ENCODE data around the gene TBL1X.

Gene TBL1X

DNA sequence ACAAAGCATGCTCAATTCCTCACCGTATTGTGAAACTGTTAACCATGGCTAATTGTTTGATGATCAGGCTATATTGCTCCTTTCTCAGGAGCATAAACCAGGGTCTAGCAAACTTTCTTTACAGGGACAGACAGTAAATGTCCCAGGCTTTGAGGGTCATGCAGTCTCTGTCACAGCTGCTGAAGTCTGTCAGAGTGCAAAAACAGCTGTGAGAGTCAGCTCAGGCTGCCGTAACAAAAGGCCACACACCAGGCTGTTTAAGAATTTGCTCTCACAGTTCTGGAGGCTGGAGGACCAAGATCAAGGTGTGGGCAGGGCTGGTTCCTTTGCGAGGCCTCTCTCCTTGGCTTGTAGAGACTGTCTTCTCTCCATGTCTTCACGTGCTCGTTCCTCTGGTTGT is 225.2 kb downstream of the TBL1X start:
- H3K9me3 ChIP-seq (ENCODE audit: low read length), result no peaks in the 10 kb centered on the region
- no peaks in the 10 kb centered on the region for H3K4me1 ChIP-seq (ENCODE audit: insufficient read depth, low read length)
- no peak overlapping the region for H2AFZ ChIP-seq (ENCODE audit: low read depth, low read length)
- H3K4me3 ChIP-seq (ENCODE audit: low read length), result no peak overlapping the region
- peaks cover 18% of the 10 kb centered on the region for H3K36me3 ChIP-seq (ENCODE audit: insufficient read depth, low read length)
- H3K27me3 ChIP-seq (ENCODE audit: insufficient read depth, low read length), result no peaks in the 10 kb centered on the region

DNA sequence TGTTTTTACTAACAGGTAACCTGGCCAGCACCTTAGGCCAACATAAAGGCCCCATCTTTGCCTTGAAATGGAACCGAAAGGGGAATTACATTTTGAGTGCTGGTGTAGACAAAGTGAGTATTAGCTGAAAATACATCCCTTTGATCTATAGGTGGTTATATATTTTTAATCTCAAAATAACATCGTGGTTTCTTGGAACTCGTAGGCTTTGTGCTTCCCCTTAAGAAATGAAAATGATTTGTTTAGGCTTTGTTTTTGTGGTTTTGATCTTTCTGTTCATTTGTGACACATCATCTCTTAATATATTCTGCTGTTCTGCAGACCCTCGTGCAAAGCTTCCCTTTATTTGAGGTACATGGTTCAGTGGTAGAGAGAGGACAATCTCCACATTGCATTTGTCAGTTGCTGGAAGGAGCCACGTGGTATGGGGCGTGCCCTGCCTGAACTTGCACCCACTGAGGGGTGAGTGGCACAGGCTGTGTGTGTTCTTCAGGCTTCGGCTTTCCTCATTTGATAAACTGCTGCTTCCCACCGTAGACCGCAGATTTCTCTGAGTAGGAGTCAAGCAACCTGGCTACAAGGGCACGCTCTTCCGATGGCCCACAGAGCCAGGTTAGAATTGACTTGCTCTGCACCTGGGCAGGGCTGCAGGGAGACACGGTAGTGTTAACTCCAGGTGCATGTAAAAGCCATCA is 228.6 kb downstream of the TBL1X start:
- H3K36me3 ChIP-seq (ENCODE audit: insufficient read depth, low read length), result peaks cover 17% of the 10 kb centered on the region

DNA sequence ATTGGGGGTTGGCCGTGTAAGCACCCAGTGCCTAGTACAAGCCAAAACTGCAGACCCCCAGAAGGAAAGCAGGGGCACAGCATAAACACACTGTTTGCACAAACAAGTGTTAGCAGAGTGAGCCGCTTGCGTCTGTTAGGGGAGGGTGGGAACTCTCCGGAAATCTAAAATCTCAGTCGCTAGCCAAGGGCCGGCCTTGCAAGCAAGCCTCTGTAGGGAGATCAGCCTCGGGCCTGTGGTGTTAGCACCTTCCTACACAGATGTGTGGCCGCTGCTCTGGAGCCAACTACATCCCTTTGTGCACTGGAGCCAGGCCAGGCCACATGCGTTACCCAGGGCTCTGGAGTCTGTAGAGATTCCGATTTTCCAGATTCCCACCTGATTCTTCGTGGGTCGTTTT is 233.7 kb downstream of the TBL1X start:
- H3K4me1 ChIP-seq (ENCODE audit: insufficient read depth, low read length), result no peaks in the 10 kb centered on the region
- no peak overlapping the region for H3K4me3 ChIP-seq (ENCODE audit: low read length)
- no peaks in the 10 kb centered on the region for H3K27me3 ChIP-seq (ENCODE audit: insufficient read depth, low read length)
- no peaks in the 10 kb centered on the region for H3K36me3 ChIP-seq (ENCODE audit: insufficient read depth, low read length)
- no peak overlapping the region for H2AFZ ChIP-seq (ENCODE audit: low read depth, low read length)
- H3K9me3 ChIP-seq (ENCODE audit: low read length), result peaks cover 4% of the 10 kb centered on the region

More for the DNA sequence above, 228.6 kb downstream of the TBL1X start:
- Histone ChIP-seq H3K27me3 (ENCODE audit: insufficient read depth, low read length) (no peaks in the 10 kb centered on the region), H2AFZ (ENCODE audit: low read depth, low read length) (no peak overlapping the region), H3K4me3 (ENCODE audit: low read length) (no peak overlapping the region), H3K4me1 (ENCODE audit: insufficient read depth, low read length) (no peaks in the 10 kb centered on the region), H3K9me3 (ENCODE audit: low read length) (no peaks in the 10 kb centered on the region)

DNA sequence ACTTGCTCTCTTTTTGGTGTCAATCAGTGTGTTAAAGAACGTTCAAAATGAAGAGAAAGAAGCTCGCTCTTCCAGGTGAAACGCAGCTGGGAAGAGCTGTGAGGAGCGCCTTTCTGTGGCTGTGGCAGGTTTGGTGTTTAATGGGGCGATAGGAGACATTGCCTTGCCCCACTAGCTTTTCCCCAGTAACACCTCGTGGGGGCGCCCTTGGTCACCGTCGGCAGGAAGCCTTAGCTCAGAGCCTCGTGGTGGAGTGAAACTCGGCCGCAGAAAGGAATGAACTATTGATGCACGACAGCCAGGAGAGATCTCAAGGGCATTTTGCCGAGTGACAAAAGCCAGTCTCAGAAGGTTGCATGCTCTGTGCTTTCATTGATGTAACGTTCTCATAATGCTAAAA is 235.7 kb downstream of the TBL1X start:
- Histone ChIP-seq H3K27me3 (ENCODE audit: insufficient read depth, low read length) (no peaks in the 10 kb centered on the region), H3K36me3 (ENCODE audit: insufficient read depth, low read length) (peaks cover 3% of the 10 kb centered on the region), H3K4me3 (ENCODE audit: low read length) (no peak overlapping the region), H3K4me1 (ENCODE audit: insufficient read depth, low read length) (no peaks in the 10 kb centered on the region), H2AFZ (ENCODE audit: low read depth, low read length) (no peak overlapping the region), H3K9me3 (ENCODE audit: low read length) (peaks cover 6% of the 10 kb centered on the region)

DNA sequence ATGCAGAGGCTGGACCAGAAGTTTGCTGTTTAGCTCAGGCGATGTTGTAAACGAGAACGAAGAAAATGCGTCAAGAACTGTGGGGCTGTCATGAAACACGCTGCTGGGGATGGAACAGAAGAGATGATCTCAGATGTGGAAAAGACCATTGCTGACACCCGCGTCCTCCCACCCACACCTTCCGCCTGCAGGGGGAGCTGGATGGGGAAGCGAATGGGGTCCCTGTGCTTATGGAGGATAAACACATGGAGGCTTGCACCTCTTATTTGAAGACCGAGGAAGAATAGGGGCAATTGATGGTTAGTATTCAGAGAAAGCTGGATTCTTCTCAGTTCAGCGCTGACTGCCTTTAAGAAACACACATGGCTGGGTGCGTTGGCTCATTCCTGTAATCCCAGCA is 236.9 kb downstream of the TBL1X start:
- no peak overlapping the region for H2AFZ ChIP-seq (ENCODE audit: low read depth, low read length)
- no peaks in the 10 kb centered on the region for H3K4me1 ChIP-seq (ENCODE audit: insufficient read depth, low read length)
- H3K4me3 ChIP-seq (ENCODE audit: low read length), result no peak overlapping the region
- H3K36me3 ChIP-seq (ENCODE audit: insufficient read depth, low read length), result peaks cover 3% of the 10 kb centered on the region
- peaks cover 6% of the 10 kb centered on the region for H3K9me3 ChIP-seq (ENCODE audit: low read length)
- no peaks in the 10 kb centered on the region for H3K27me3 ChIP-seq (ENCODE audit: insufficient read depth, low read length)

DNA sequence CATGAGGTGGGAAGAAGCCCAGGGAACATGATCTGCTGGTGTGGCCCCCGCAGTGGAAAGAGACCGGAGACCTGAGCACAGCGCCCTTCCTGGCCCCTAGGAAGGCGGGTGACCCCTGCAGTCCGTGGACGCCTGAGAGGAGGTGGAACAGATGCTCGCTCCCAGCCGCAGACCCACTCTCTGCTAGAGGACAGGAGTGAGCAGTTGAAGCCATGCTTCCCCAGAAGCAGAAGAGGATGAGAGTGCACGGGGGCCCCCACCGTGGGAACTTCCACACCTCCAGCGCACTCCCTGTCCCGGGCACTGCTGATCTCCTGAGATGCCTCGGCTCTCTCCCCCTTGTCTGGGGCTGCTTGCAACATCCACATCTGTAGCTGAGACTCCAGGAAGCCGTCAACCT is 238.5 kb downstream of the TBL1X start:
- no peaks in the 10 kb centered on the region for H3K27me3 ChIP-seq (ENCODE audit: insufficient read depth, low read length)
- H3K36me3 ChIP-seq (ENCODE audit: insufficient read depth, low read length), result peaks cover 3% of the 10 kb centered on the region
- H3K9me3 ChIP-seq (ENCODE audit: low read length), result peaks cover 6% of the 10 kb centered on the region
- no peak overlapping the region for H2AFZ ChIP-seq (ENCODE audit: low read depth, low read length)
- no peak overlapping the region for H3K4me3 ChIP-seq (ENCODE audit: low read length)
- no peaks in the 10 kb centered on the region for H3K4me1 ChIP-seq (ENCODE audit: insufficient read depth, low read length)

DNA sequence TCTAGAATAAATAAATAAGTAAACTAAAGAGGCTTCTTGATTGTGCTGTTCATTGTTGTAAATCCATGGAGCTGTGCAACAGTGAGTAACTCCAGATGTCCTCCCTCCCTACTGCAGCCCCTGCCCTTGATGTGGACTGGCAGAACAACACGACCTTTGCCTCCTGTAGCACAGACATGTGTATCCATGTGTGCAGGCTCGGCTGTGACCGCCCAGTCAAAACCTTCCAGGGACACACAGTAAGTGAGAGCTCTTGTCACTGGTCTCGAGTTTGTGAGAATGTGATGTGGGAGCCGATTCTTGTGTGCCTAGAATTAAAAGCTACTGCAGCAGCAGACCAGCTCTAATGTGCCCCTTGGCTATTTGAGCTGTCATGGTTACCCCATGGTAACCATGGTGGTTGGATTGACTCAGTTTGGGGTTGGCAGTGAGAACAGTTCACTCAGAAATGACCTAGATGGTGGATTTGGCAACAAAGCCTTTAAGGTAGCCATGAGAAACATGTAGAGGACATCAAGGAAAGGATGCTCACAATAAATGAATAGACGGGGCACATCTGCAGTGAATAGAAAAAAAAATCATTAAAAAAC is 240.1 kb downstream of the TBL1X start:
- Histone ChIP-seq H2AFZ (ENCODE audit: low read depth, low read length) (no peak overlapping the region), H3K36me3 (ENCODE audit: insufficient read depth, low read length) (peaks cover 7% of the 10 kb centered on the region), H3K4me3 (ENCODE audit: low read length) (no peak overlapping the region), H3K27me3 (ENCODE audit: insufficient read depth, low read length) (no peaks in the 10 kb centered on the region), H3K4me1 (ENCODE audit: insufficient read depth, low read length) (no peaks in the 10 kb centered on the region), H3K9me3 (ENCODE audit: low read length) (peaks cover 6% of the 10 kb centered on the region)

DNA sequence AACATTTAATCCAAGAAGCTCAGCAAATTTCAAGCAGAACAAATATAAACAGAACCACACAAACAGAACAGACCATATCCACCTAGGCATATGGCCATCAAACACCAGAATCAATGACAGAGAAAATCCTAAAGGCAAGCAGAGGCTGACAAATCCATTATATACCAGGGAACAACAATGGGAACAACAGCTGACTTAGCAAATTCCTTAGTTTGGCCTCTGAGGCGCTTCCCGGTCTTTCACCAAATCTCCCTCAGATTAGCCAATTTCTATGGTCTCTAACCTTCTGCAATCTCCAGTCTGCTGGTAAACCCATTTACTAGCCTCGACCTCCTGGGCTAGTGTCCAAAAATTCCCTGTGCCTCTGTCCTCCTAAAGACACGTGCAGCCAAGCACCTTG is 241.6 kb downstream of the TBL1X start:
- Histone ChIP-seq H3K4me3 (ENCODE audit: low read length) (no peak overlapping the region), H2AFZ (ENCODE audit: low read depth, low read length) (no peak overlapping the region), H3K36me3 (ENCODE audit: insufficient read depth, low read length) (peaks cover 11% of the 10 kb centered on the region), H3K9me3 (ENCODE audit: low read length) (peaks cover 3% of the 10 kb centered on the region), H3K27me3 (ENCODE audit: insufficient read depth, low read length) (no peaks in the 10 kb centered on the region), H3K4me1 (ENCODE audit: insufficient read depth, low read length) (no peaks in the 10 kb centered on the region)

DNA sequence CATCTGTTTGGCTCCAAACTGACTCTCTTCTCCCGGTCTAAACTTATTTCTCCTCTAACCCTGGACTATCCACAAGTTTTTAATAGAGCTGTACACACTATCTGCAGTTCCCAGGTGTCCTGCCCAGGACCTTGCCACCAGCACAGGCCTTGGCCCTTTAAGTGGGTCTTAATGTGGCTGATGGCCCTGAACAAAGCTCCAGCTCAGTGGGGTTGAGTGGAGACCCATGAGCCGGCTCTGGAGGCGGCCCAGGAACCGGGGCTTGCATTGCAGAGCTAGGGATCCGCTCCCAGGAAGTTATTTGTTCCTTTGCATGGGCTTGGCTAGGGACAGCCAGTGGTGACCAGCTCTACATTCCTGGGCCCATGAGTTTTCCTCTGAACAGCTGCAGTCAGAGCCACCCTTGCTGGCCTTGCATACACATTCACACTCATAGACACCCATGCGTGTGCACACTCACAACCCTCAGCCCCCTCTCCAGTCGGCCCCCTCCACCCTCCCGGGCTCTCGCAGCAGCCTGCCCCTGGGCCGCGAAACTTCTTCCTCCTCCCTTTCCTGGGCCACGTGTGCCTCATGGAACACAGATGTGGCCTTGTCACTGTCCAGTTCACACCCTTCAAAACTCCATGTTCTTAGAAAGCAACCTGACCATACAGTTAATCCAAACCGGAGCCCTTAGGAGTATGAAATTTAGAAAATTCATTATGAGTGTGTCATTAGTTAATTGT is 242.6 kb downstream of the TBL1X start:
- H2AFZ ChIP-seq (ENCODE audit: low read depth, low read length), result no peak overlapping the region
- peaks cover 18% of the 10 kb centered on the region for H3K36me3 ChIP-seq (ENCODE audit: insufficient read depth, low read length)
- no peaks in the 10 kb centered on the region for H3K27me3 ChIP-seq (ENCODE audit: insufficient read depth, low read length)
- H3K4me1 ChIP-seq (ENCODE audit: insufficient read depth, low read length), result no peaks in the 10 kb centered on the region
- H3K9me3 ChIP-seq (ENCODE audit: low read length), result peaks cover 9% of the 10 kb centered on the region
- no peak overlapping the region for H3K4me3 ChIP-seq (ENCODE audit: low read length)

DNA sequence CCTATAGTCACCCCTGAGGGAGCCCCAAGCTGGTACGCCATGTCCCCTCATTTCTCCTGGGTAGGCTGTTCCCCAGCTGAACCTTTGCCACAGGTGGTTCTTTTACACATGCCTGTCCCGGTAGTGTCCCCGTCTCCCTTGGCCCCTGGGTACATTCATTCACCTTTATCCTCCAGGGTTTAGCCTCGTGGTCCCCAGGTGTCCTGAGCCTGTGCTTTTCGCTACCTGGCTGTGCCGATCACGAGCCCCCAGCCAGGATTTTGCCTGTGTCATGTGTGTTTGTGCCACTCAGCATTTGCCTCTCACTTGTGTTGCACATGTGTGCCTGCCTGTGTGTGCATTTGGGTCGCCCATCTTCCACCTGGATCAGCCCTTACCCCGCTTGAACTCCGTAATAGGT is 243.2 kb downstream of the TBL1X start:
- Histone ChIP-seq H3K9me3 (ENCODE audit: low read length) (peaks cover 14% of the 10 kb centered on the region), H2AFZ (ENCODE audit: low read depth, low read length) (no peak overlapping the region), H3K36me3 (ENCODE audit: insufficient read depth, low read length) (peaks cover 24% of the 10 kb centered on the region), H3K4me3 (ENCODE audit: low read length) (no peak overlapping the region), H3K27me3 (ENCODE audit: insufficient read depth, low read length) (no peaks in the 10 kb centered on the region), H3K4me1 (ENCODE audit: insufficient read depth, low read length) (no peaks in the 10 kb centered on the region)

DNA sequence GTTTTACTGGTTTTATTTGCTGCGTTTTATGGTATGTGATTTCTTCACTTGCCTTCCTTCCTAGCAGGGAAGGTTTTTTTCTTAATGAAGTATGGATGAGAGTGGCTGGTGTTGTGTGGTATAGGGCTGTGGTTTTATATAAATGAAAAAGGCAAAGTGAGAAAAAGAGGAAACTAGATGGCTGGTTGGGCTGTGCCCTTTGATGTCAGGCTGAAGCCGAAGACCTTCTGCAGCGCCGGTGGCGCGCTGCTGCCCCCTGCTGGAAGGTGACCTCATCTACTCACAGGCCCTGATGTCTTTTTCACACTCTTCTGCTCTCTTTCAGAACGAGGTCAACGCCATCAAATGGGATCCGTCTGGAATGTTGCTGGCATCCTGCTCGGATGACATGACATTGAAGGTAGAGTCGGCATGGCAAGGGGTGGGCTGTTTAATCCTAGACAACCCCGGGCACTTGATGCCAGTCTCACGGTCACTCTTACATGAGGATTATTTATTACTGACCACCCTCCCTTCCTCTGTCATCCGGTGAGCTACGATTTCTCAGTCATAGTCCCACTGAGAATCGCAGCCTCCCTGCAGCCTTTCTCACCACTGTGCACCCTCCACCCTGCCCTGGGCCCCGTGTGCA is 244.2 kb downstream of the TBL1X start:
- no peaks in the 10 kb centered on the region for H3K4me1 ChIP-seq (ENCODE audit: insufficient read depth, low read length)
- peaks cover 24% of the 10 kb centered on the region for H3K36me3 ChIP-seq (ENCODE audit: insufficient read depth, low read length)
- H2AFZ ChIP-seq (ENCODE audit: low read depth, low read length), result no peak overlapping the region
- no peak overlapping the region for H3K4me3 ChIP-seq (ENCODE audit: low read length)
- H3K9me3 ChIP-seq (ENCODE audit: low read length), result peaks cover 14% of the 10 kb centered on the region
- no peaks in the 10 kb centered on the region for H3K27me3 ChIP-seq (ENCODE audit: insufficient read depth, low read length)

DNA sequence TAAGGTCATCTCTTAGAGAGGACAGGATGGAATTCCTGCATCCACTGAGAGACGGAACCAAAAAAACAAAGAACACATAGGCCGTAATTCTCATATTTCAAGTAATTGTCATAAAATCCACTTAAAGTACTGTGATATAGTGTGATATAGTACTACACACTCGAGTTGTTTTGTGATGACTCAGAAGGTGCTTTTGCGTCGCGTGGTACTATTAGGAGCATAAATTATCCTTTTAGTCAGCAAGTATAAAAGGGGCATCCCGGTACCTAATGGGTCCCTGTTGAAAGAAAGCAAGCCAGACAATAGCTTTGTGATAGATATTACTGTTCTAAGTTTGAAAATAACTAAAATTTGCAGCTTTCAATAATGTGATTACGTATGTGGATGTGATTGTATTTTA is 245.5 kb downstream of the TBL1X start:
- no peak overlapping the region for H2AFZ ChIP-seq (ENCODE audit: low read depth, low read length)
- H3K27me3 ChIP-seq (ENCODE audit: insufficient read depth, low read length), result no peaks in the 10 kb centered on the region
- peaks cover 26% of the 10 kb centered on the region for H3K36me3 ChIP-seq (ENCODE audit: insufficient read depth, low read length)
- H3K9me3 ChIP-seq (ENCODE audit: low read length), result peaks cover 15% of the 10 kb centered on the region
- H3K4me1 ChIP-seq (ENCODE audit: insufficient read depth, low read length), result no peaks in the 10 kb centered on the region
- no peak overlapping the region for H3K4me3 ChIP-seq (ENCODE audit: low read length)

DNA sequence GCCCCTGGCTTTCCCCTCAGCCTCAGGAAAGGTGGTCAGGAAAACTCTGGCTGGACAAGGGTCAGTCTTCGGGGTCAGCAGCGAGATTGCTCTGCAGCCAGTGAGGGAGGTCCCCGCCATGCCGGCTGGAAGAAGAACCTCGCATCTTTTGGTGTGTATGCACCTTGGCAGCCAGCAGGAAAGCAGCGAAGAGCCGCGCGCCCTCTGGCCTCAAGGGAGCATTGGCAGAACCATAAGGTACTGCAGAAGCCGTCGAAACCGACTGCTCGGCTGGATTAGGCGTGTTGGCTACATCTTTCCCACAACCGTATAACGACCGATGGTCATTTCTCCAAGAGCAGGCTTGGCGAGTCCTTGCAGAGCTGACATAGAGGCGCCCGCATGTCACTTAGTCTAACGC is 252.5 kb downstream of the TBL1X start:
- no peak overlapping the region for H2AFZ ChIP-seq (ENCODE audit: low read depth, low read length)
- no peak overlapping the region for H3K4me3 ChIP-seq (ENCODE audit: low read length)
- H3K9me3 ChIP-seq (ENCODE audit: low read length), result peaks cover 8% of the 10 kb centered on the region
- H3K27me3 ChIP-seq (ENCODE audit: insufficient read depth, low read length), result no peaks in the 10 kb centered on the region
- H3K4me1 ChIP-seq (ENCODE audit: insufficient read depth, low read length), result no peaks in the 10 kb centered on the region
- H3K36me3 ChIP-seq (ENCODE audit: insufficient read depth, low read length), result peaks cover 27% of the 10 kb centered on the region
